Thymus (tissue), 11 donors: ENCODE results near the gene VCAM1. TPM values are rescaled to one million over a fixed set of nuclear protein-coding genes. Genes with fewer than 3 reads are reported as not detected.
"Not testable (repeated sequence)": the region's sequence is repeated elsewhere in the genome, so short reads cannot be mapped to it uniquely, and the experiment has no call there.

Source experiments
- DNase-seq, 9 donors: peaks; one replicate each; pipeline ENCODE4 v3.0.0-alpha.2; 2013; ENCODE audit warnings: low spot score in 9 of 9, low read depth in 6 of 9, missing footprints in 1 of 9
- H3K27ac ChIP-seq, 2 donors: one replicate each; pipeline ENCODE4 v1.5.1; 2013; ENCODE audit warnings: control low read depth in 1 of 2, low read depth in 1 of 2, low read length in 1 of 2, mild to moderate bottlenecking in 1 of 2, moderate library complexity in 1 of 2
- H3K27me3 ChIP-seq, 2 donors: one replicate each; pipeline ENCODE4 v1.5.1; 2013; ENCODE audit warnings: low read length in 1 of 2; ENCODE audit not compliant: control insufficient read depth in 2 of 2, insufficient read depth in 1 of 2
- H3K36me3 ChIP-seq, 2 donors: one replicate each; pipeline ENCODE4 v1.5.1; 2013; ENCODE audit warnings: low read length in 1 of 2, mild to moderate bottlenecking in 1 of 2, moderate library complexity in 1 of 2; ENCODE audit not compliant: control insufficient read depth in 2 of 2, insufficient read depth in 2 of 2
- H3K4me1 ChIP-seq, 2 donors: one replicate each; pipeline ENCODE4 v1.5.1; 2013; ENCODE audit warnings: low read length in 2 of 2; ENCODE audit not compliant: control insufficient read depth in 2 of 2, insufficient read depth in 2 of 2
- H3K4me3 ChIP-seq, 2 donors: one replicate each; pipeline ENCODE4 v1.5.1; 2013; ENCODE audit warnings: low read length in 2 of 2, control low read depth in 1 of 2, mild to moderate bottlenecking in 1 of 2
- H3K9me3 ChIP-seq, 2 donors: one replicate each; pipeline ENCODE4 v1.5.1; 2013; ENCODE audit warnings: low read length in 1 of 2, mild to moderate bottlenecking in 1 of 2; ENCODE audit not compliant: control insufficient read depth in 2 of 2, insufficient read depth in 1 of 2
- WGBS: extraction: QIAGEN DNeasy Blood & Tissue Kit; methylation state at CpG from one replicate; pipeline ENCODE4 v1.1.7; 2013; 5-methylcytosine and 5-hydroxymethylcytosine counted together
- polyA plus RNA-seq: library from polyadenylated mRNA; stranded (reverse); fragments of 200-250 nt; gene quantifications from one replicate; pipeline ENCODE4 v1.2.3, GENCODE V29; 2013
- total RNA-seq: library from RNA; stranded (reverse); fragments of 120-200 nt; gene quantifications from one replicate; pipeline ENCODE4 v1.2.4, GENCODE V29; 2013
- donor health status: healthy.

Gene VCAM1
- total and polyA plus RNA-seq, 2 donors, result 22.8 to 63.3 TPM

DNA sequence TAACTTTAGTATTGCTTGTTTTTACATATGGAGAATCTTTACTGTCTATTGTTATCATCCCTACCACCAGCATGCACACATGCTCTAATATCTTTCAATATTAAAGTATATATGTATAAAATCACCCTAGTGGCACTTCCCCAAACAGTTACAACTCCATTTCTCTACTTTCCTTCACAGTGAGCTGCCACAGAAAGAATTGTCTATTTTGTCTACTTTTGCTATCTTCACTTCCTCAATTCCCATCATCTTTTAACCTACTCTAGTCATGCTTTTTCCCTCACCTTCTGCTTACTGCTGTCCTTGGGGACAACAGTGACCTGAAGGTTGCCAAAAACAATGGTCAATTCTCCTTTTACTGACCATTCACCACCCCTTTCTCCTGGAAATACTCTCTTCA is 59.2 kb downstream of the VCAM1 start:
- no peak for DNase-seq
- no peaks in the 10 kb centered on the region for H3K4me1 ChIP-seq
- H3K27me3 ChIP-seq, result no peaks in the 10 kb centered on the region

DNA sequence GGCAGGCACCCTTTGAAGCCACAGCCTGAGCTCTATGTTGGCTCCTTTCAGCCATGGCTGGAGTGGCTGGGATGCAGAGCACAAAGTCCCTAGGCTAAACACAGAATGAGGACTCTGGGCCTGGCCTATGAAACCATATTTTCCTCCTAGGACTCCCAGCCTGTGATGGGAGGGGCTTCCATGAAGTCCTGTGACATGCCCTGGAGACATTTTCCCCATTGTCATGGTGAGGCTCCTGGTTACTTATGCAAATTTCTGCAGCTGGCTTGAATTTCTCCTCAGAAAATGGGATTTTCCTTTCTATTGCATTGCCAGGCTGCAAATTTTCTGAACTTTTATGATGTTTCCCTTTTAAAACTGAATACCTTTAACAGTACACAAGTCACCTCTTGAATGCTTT is 61.3 kb downstream of the VCAM1 start:
- no peaks in the 10 kb centered on the region for H3K4me1 ChIP-seq
- no peak overlapping the region for H3K4me3 ChIP-seq
- H3K27me3 ChIP-seq, result no peaks in the 10 kb centered on the region
- no peak overlapping the region for H3K27ac ChIP-seq
- peaks cover 0 to 3% of the 10 kb centered on the region in 2 donors for H3K9me3 ChIP-seq
- H3K36me3 ChIP-seq, result no peaks in the 10 kb centered on the region
- DNase-seq, result no peak

More for the DNA sequence above, 59.2 kb downstream of the VCAM1 start:
- H3K27ac ChIP-seq, result no peak overlapping the region
- no peak overlapping the region for H3K4me3 ChIP-seq
- H3K9me3 ChIP-seq, result peaks cover 0 to 3% of the 10 kb centered on the region in 2 donors
- H3K36me3 ChIP-seq, result no peaks in the 10 kb centered on the region

DNA sequence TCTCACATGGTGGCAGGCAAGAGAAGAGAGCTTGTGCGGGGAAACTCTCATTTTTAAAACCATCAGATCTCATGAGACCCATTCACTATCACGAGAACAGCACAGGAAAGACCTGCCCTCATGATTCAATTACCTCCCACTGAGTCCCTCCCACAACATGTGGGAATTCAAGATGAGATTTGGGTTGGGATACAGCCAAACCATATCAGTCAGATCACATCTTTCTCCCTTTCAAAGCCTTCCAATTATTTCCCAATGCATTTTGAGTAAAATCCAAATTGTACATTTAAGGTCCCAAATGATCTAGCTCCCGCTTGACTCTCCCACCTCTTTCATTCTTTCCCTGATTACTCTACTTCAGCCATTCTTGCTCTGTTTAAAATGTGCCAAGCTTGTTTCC is 62.2 kb downstream of the VCAM1 start:
- H3K27me3 ChIP-seq, H3K4me1 ChIP-seq, H3K4me3 ChIP-seq, H3K9me3 ChIP-seq, H3K36me3 ChIP-seq, H3K27ac ChIP-seq, DNase-seq: not testable (repeated sequence)
- 93% methylated on average over 3 of the region's 3 CpGs for WGBS

DNA sequence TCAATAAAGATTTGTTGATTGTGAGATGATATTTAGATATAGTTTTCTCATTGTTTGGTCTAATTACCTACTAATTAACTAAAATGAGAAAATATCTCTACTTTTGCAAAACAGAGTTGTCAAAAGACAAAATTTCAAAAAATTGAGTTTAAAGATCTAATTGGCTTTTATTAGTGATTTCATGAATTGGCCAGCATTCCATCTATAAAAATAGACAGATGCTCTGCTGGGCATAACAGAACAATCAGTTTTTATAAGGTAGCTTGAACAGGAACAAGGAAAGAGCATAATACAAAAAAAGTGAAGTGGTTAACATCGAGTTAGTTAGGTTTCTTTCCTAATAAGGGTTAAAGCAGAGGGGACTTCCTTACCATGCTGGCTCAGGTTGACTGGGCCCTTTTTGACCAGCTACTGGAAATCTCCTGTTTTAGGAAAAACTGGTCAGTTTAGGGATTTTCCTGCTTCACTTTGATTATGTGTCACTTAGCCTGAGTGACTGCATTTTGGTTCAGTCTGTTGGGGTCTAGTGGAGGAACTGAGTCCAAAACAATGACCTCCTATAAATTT is 63.0 kb downstream of the VCAM1 start:
- H3K36me3 ChIP-seq, result no peaks in the 10 kb centered on the region
- H3K9me3 ChIP-seq, result peaks cover 0 to 3% of the 10 kb centered on the region in 2 donors
- H3K4me1 ChIP-seq, result no peaks in the 10 kb centered on the region
- 79% methylated on average over 1 of the region's 1 CpG for WGBS
- no peak overlapping the region for H3K4me3 ChIP-seq
- no peak overlapping the region for H3K27ac ChIP-seq
- no peak for DNase-seq
- H3K27me3 ChIP-seq, result no peaks in the 10 kb centered on the region

DNA sequence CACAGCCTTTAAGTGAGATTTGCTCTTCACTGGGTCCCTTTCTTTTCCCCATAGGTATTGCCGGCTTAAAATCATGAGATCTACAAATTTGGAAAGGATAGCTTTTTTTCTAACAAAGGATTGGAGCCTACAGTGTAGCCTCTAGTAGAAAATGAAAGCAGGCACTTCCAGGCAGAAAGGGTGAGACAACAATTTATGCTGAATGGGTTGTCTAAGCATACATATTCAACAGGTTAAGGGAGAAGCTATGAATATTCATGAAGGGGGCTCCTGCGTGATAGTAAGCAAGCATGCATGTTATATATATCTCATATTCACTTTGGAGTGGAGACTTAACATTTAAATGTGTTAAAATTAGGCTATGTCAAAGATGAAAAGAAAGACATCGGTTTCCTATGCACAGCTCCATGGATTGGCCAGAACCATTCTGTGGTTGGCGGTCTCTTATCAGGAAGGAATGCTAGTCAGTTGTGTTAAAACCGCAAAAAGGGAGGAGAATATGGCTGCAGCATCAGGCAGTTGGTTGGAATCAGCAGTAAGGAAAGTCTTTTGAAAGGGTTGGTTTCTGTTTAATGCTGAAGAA is 66.0 kb downstream of the VCAM1 start:
- Histone ChIP-seq H3K4me1 (no peaks in the 10 kb centered on the region), H3K4me3 (no peak overlapping the region), H3K9me3 (peaks cover 0 to 2% of the 10 kb centered on the region in 2 donors), H3K27ac (no peak overlapping the region), H3K27me3 (no peaks in the 10 kb centered on the region), H3K36me3 (no peaks in the 10 kb centered on the region)
- 67% methylated on average over 5 of the region's 5 CpGs for whole genome bisulfite sequencing
- no peak for DNase-seq

DNA sequence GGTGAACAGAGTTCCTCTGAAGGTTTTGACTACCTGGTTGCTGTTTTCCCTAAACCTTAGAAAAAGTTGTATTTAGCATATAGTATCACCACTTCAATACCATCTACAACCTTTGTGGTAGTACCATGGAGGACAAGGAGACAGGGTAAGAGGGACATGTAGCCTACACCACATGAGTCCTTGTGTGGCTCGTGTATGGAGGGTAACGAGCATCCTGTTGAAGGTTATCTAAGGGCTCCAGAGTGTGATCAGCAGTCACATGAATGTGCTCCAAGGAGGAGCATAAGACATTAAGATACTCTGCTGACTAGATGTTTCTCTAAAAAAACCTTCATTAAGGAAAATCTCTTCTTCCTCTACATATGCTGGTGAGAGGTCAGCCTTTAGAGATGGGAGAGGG is 67.3 kb downstream of the VCAM1 start:
- no peaks in the 10 kb centered on the region for H3K4me1 ChIP-seq
- DNase-seq, result no peak
- H3K36me3 ChIP-seq, result no peaks in the 10 kb centered on the region
- WGBS, result 94% methylated on average over 2 of the region's 2 CpGs
- H3K27me3 ChIP-seq, result no peaks in the 10 kb centered on the region
- no peak overlapping the region for H3K27ac ChIP-seq
- H3K9me3 ChIP-seq, result no peaks in the 10 kb centered on the region
- no peak overlapping the region for H3K4me3 ChIP-seq

Other genes with a start within 250 kb of the VCAM1 start
- 0.05 TPM for gene GPR88, start 181.6 kb upstream of the VCAM1 start, total RNA-seq
- gene GPR88, start 181.6 kb upstream of the VCAM1 start, polyA plus RNA-seq, result 0.48 TPM
- gene EXTL2, start 175.1 kb downstream of the VCAM1 start, total RNA-seq, result 10.6 TPM
- gene EXTL2, start 175.1 kb downstream of the VCAM1 start, polyA plus RNA-seq, result 12.1 TPM
- gene SLC30A7, start 176.3 kb downstream of the VCAM1 start, total RNA-seq, result 19.4 TPM
- 9.8 TPM for gene SLC30A7, start 176.3 kb downstream of the VCAM1 start, polyA plus RNA-seq